ENCODE results near the gene TOR4A. TPM values are rescaled to one million over a fixed set of nuclear protein-coding genes. Genes with fewer than 3 reads are reported as not detected.
A peak's percentile ranks its signal among the peaks of the same experiment; 100 is the strongest.
"Not testable (repeated sequence)": the region's sequence is repeated elsewhere in the genome, so short reads cannot be mapped to it uniquely, and the experiment has no call there.

The TOR4A gene
- total RNA-seq, 2 experiments from 2014 or later: 11.7 to 22.3 TPM

DNA sequence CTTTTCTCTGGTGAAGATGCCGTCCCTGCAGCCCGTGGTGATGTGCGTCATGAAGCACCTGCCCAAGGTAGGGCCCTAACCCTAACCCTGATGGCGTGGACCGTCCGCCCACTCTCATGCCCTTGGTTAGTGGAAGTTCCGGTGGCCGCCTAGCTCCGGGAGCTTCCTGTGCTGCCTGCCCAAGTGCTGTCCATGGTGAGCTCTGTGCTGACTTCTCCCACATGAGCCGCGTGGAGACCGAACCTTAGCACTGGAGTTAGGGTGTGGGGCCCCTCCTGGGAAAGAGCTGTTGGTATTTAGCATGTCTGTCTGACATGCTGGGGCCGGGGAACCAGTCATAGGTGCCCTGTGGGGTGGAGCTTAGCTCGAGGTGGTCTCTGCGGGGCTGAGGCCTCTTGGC, 21.2 kb upstream of the TOR4A start:
- peaks cover 41% of the 10 kb centered on the region for H3K36me3 ChIP-seq (ENCODE audit: insufficient read depth, low read length)
- peaks cover 5% of the 10 kb centered on the region; the same call in 1 of the 2 replicates for H4K20me1 ChIP-seq (ENCODE audit: insufficient read depth, low read length)
- H3K27ac ChIP-seq (ENCODE audit: low read depth, low read length, poor library complexity, severe bottlenecking): no peak overlapping the region
- peak overlapping the region; percentile 98 for H3K4me3 ChIP-seq (ENCODE audit: low read depth, low read length, poor library complexity, severe bottlenecking)
- BruUV-seq (replicated peaks): no TSS peak
- H3K79me2 ChIP-seq (ENCODE audit: insufficient read depth, low read depth, low read length): peaks cover 24% of the 10 kb centered on the region
- ChIA-PET CTCF (ENCODE audit: unreplicated experiment) (no interaction called here), POLR2A (interaction anchor here (0.9 to 4.4 kb wide), 3 partner anchors 13 to 127 kb away, joined by 3 to 26 read pairs (median 3); partner anchors contain the start of gene TUBB4B)
- DNase-seq (ENCODE audit: low spot score): no peak
- H2AFZ ChIP-seq (ENCODE audit: low read length): no peak overlapping the region
- peak overlapping the region; percentile 93 for H3K4me2 ChIP-seq (ENCODE audit: low read length)
- intact Hi-C loops (cut with micrococcal nuclease; ENCODE audit: unreplicated experiment): no loop called here
- H3K9me2 ChIP-seq (ENCODE audit: insufficient read depth, low read length): no peaks in the 10 kb centered on the region
- H3K9me3 ChIP-seq (ENCODE audit: low read length): no peaks in the 10 kb centered on the region
- H3K4me1 ChIP-seq (ENCODE audit: insufficient read depth, low read length, poor library complexity, severe bottlenecking): peaks cover 53% of the 10 kb centered on the region
- TF ChIP-seq, protein P1, sequence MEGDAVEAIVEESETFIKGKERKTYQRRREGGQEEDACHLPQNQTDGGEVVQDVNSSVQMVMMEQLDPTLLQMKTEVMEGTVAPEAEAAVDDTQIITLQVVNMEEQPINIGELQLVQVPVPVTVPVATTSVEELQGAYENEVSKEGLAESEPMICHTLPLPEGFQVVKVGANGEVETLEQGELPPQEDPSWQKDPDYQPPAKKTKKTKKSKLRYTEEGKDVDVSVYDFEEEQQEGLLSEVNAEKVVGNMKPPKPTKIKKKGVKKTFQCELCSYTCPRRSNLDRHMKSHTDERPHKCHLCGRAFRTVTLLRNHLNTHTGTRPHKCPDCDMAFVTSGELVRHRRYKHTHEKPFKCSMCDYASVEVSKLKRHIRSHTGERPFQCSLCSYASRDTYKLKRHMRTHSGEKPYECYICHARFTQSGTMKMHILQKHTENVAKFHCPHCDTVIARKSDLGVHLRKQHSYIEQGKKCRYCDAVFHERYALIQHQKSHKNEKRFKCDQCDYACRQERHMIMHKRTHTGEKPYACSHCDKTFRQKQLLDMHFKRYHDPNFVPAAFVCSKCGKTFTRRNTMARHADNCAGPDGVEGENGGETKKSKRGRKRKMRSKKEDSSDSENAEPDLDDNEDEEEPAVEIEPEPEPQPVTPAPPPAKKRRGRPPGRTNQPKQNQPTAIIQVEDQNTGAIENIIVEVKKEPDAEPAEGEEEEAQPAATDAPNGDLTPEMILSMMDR (conservative IDR thresholded peaks at IDR 0.05; ENCODE audit: low read length): no peak
- TF ChIP-seq EZH2phosphoT487 (IDR thresholded peaks at IDR 0.05; ENCODE audit: borderline replicate concordance, low read depth, low read length): no peak

- Histone ChIP-seq H2AFZ (ENCODE audit: low read length) (no peak overlapping the region), H3K9me3 (ENCODE audit: low read length) (no peaks in the 10 kb centered on the region), H3K4me3 (ENCODE audit: low read depth, low read length, poor library complexity, severe bottlenecking) (peak overlapping the region; percentile 98), H4K20me1 (ENCODE audit: insufficient read depth, low read length) (peaks cover 5% of the 10 kb centered on the region; the same call in 1 of the 2 replicates), H3K36me3 (ENCODE audit: insufficient read depth, low read length) (peaks cover 41% of the 10 kb centered on the region), H3K4me1 (ENCODE audit: insufficient read depth, low read length, poor library complexity, severe bottlenecking) (peaks cover 53% of the 10 kb centered on the region), H3K27ac (ENCODE audit: low read depth, low read length, poor library complexity, severe bottlenecking) (no peak overlapping the region), H3K4me2 (ENCODE audit: low read length) (peak overlapping the region; percentile 93), H3K9me2 (ENCODE audit: insufficient read depth, low read length) (no peaks in the 10 kb centered on the region), H3K79me2 (ENCODE audit: insufficient read depth, low read depth, low read length) (peaks cover 24% of the 10 kb centered on the region)
- CTCF ChIA-PET (ENCODE audit: unreplicated experiment): no interaction called here
- POLR2A ChIA-PET: interaction anchor here (4.4 kb wide), 1 partner anchor 17 kb away, joined by 26 read pairs; the partner anchor contains the start of gene TUBB4B
- no TSS peak for BruUV-seq (replicated peaks)
- intact Hi-C loops (cut with micrococcal nuclease; ENCODE audit: unreplicated experiment): no loop called here
- no peak for DNase-seq (ENCODE audit: low spot score)
- TF ChIP-seq, protein P1 (conservative IDR thresholded peaks at IDR 0.05; ENCODE audit: low read length): no peak
- TF ChIP-seq EZH2phosphoT487 (IDR thresholded peaks at IDR 0.05; ENCODE audit: borderline replicate concordance, low read depth, low read length): no peak
These were observed 20.7 kb upstream of the TOR4A start for GRCh38 chr9:137256856-137257255.

- H3K9me2 ChIP-seq (ENCODE audit: insufficient read depth, low read length); POLR2A ChIA-PET; CTCF ChIA-PET (ENCODE audit: unreplicated experiment); H2AFZ ChIP-seq (ENCODE audit: low read length); DNase-seq (ENCODE audit: low spot score); H3K4me3 ChIP-seq (ENCODE audit: low read depth, low read length, poor library complexity, severe bottlenecking); BruUV-seq (replicated peaks); H3K9me3 ChIP-seq (ENCODE audit: low read length); H4K20me1 ChIP-seq (ENCODE audit: insufficient read depth, low read length); H3K27ac ChIP-seq (ENCODE audit: low read depth, low read length, poor library complexity, severe bottlenecking); H3K4me2 ChIP-seq (ENCODE audit: low read length); intact Hi-C loops (cut with micrococcal nuclease; ENCODE audit: unreplicated experiment): not testable (repeated sequence)
- Histone ChIP-seq H3K36me3 (ENCODE audit: insufficient read depth, low read length) (peaks cover 61% of the 10 kb centered on the region), H3K79me2 (ENCODE audit: insufficient read depth, low read depth, low read length) (peaks cover 14% of the 10 kb centered on the region; the same call in 1 of the 2 replicates), H3K4me1 (ENCODE audit: insufficient read depth, low read length, poor library complexity, severe bottlenecking) (peaks cover 24% of the 10 kb centered on the region)
- TF ChIP-seq, protein P1 (conservative IDR thresholded peaks at IDR 0.05; ENCODE audit: low read length): peak; percentile 65; the same call in 1 of the 2 replicates
These were observed 15.2 kb upstream of the TOR4A start for GRCh38 chr9:137262173-137262908.
